Central memory CD8-positive, alpha-beta T cell (primary cell): ENCODE measurements around the gene UCMA.

Experiments
- ATAC-seq: fragments of 150-1000 bp; cut with Tn5 transposase; replicated peaks from 2 replicates; pipeline ENCODE4 v1.10.0; 2022; ENCODE audit warnings: mild to moderate bottlenecking, moderate FRiP score, moderate number of reproducible peaks; ENCODE audit not compliant: poor library complexity, severe bottlenecking; ENCODE audit errors: extremely low read depth
- DNase-seq, 2 donors: peaks; one replicate each; pipeline ENCODE4 v3.0.0; 2021; ENCODE audit warnings: low spot score in 2 of 2
- H3K27ac Mint-ChIP-seq: one replicate; pipeline ENCODE4 v1.8.0; 2022; ENCODE audit warnings: low read depth, mild to moderate bottlenecking, moderate library complexity, mixed read lengths
- H3K27me3 Mint-ChIP-seq: one replicate; pipeline ENCODE4 v1.8.0; 2022; ENCODE audit warnings: mixed read lengths
- H3K36me3 Mint-ChIP-seq: one replicate; pipeline ENCODE4 v1.8.0; 2022; ENCODE audit warnings: mild to moderate bottlenecking, moderate library complexity, mixed read lengths; ENCODE audit not compliant: insufficient read depth
- H3K4me1 Mint-ChIP-seq: one replicate; pipeline ENCODE4 v1.8.0; 2022; ENCODE audit warnings: mixed read lengths
- H3K4me3 Mint-ChIP-seq: one replicate; pipeline ENCODE4 v1.8.0; 2022; ENCODE audit warnings: mild to moderate bottlenecking, moderate library complexity, mixed read lengths
- H3K9me3 Mint-ChIP-seq: one replicate; pipeline ENCODE4 v1.8.0; 2022; ENCODE audit warnings: mixed read lengths

Gene UCMA

GRCh38 chr10:13195016-13195415 is 39.2 kb downstream of the UCMA start:
- H3K4me1 Mint-ChIP-seq = no peaks in the 10 kb centered on the region

GRCh38 chr10:13193637-13194036 is 40.5 kb downstream of the UCMA start:
- ATAC-seq = no peak
- Mint-ChIP-seq H3K27ac (no peak overlapping the region), H3K36me3 (peaks cover 2% of the 10 kb centered on the region), H3K27me3 (no peaks in the 10 kb centered on the region), H3K4me1 (no peaks in the 10 kb centered on the region), H3K4me3 (no peak overlapping the region), H3K9me3 (no peaks in the 10 kb centered on the region)
- no peak for DNase-seq

More at GRCh38 chr10:13195016-13195415, 39.2 kb downstream of the UCMA start:
- DNase-seq (no peak), ATAC-seq (no peak)
- Mint-ChIP-seq H3K9me3 (no peaks in the 10 kb centered on the region), H3K4me3 (no peak overlapping the region), H3K27me3 (no peaks in the 10 kb centered on the region), H3K36me3 (peaks cover 2% of the 10 kb centered on the region), H3K27ac (no peak overlapping the region)

GRCh38 chr10:13191362-13191761 is 42.8 kb downstream of the UCMA start:
- H3K27me3 Mint-ChIP-seq = no peaks in the 10 kb centered on the region
- no peak overlapping the region for H3K4me3 Mint-ChIP-seq
- H3K4me1 Mint-ChIP-seq = no peaks in the 10 kb centered on the region
- no peaks in the 10 kb centered on the region for H3K9me3 Mint-ChIP-seq
- no peak for ATAC-seq
- no peak for DNase-seq
- H3K36me3 Mint-ChIP-seq = no peaks in the 10 kb centered on the region
- H3K27ac Mint-ChIP-seq = no peak overlapping the region

GRCh38 chr10:13190816-13191215 is 43.4 kb downstream of the UCMA start:
- no peaks in the 10 kb centered on the region for H3K4me1 Mint-ChIP-seq
- ATAC-seq (no peak), DNase-seq (no peak)
- H3K9me3 Mint-ChIP-seq = no peaks in the 10 kb centered on the region
- H3K27ac Mint-ChIP-seq = no peak overlapping the region
- no peaks in the 10 kb centered on the region for H3K36me3 Mint-ChIP-seq
- no peak overlapping the region for H3K4me3 Mint-ChIP-seq
- no peaks in the 10 kb centered on the region for H3K27me3 Mint-ChIP-seq

- Mint-ChIP-seq H3K36me3 (no peaks in the 10 kb centered on the region), H3K9me3 (no peaks in the 10 kb centered on the region), H3K4me3 (no peak overlapping the region), H3K27me3 (no peaks in the 10 kb centered on the region), H3K27ac (no peak overlapping the region), H3K4me1 (no peaks in the 10 kb centered on the region)
- ATAC-seq = no peak
- DNase-seq = no peak
Observed at GRCh38 chr10:13189961-13190360, 44.2 kb downstream of the UCMA start.

- H3K9me3 Mint-ChIP-seq = no peaks in the 10 kb centered on the region
- H3K4me3 Mint-ChIP-seq = no peak overlapping the region
- no peak overlapping the region for H3K27ac Mint-ChIP-seq
- no peak for DNase-seq
- no peaks in the 10 kb centered on the region for H3K36me3 Mint-ChIP-seq
- H3K4me1 Mint-ChIP-seq = no peaks in the 10 kb centered on the region
- H3K27me3 Mint-ChIP-seq = no peaks in the 10 kb centered on the region
- no peak for ATAC-seq
Observed at GRCh38 chr10:13188593-13188992, 45.6 kb downstream of the UCMA start.

- ATAC-seq (no peak), DNase-seq (no peak)
- Mint-ChIP-seq H3K27me3 (no peaks in the 10 kb centered on the region), H3K9me3 (no peaks in the 10 kb centered on the region), H3K4me3 (no peak overlapping the region), H3K36me3 (peaks cover 2% of the 10 kb centered on the region), H3K27ac (no peak overlapping the region), H3K4me1 (no peaks in the 10 kb centered on the region)
Observed at GRCh38 chr10:13187135-13187534, 47.0 kb downstream of the UCMA start.

GRCh38 chr10:13184730-13185514 is 49.3 kb downstream of the UCMA start:
- Mint-ChIP-seq H3K27me3 (no peaks in the 10 kb centered on the region), H3K9me3 (no peaks in the 10 kb centered on the region), H3K36me3 (peaks cover 5% of the 10 kb centered on the region), H3K4me3 (no peak overlapping the region), H3K27ac (no peak overlapping the region), H3K4me1 (no peaks in the 10 kb centered on the region)
- ATAC-seq (no peak), DNase-seq (no peak)

- no peak overlapping the region for H3K27ac Mint-ChIP-seq
- no peaks in the 10 kb centered on the region for H3K27me3 Mint-ChIP-seq
- ATAC-seq (no peak), DNase-seq (no peak)
- H3K36me3 Mint-ChIP-seq = peaks cover 5% of the 10 kb centered on the region
- H3K9me3 Mint-ChIP-seq = no peaks in the 10 kb centered on the region
- no peak overlapping the region for H3K4me3 Mint-ChIP-seq
- no peaks in the 10 kb centered on the region for H3K4me1 Mint-ChIP-seq
Observed at GRCh38 chr10:13184276-13184675, 49.9 kb downstream of the UCMA start.

GRCh38 chr10:13183625-13184024 is 50.5 kb downstream of the UCMA start:
- Mint-ChIP-seq H3K4me1 (no peaks in the 10 kb centered on the region), H3K9me3 (no peaks in the 10 kb centered on the region), H3K27ac (no peak overlapping the region), H3K36me3 (peaks cover 5% of the 10 kb centered on the region), H3K4me3 (no peak overlapping the region), H3K27me3 (no peaks in the 10 kb centered on the region)
- DNase-seq (no peak), ATAC-seq (no peak)

GRCh38 chr10:13182424-13182823 is 51.8 kb downstream of the UCMA start:
- Mint-ChIP-seq H3K27me3 (no peaks in the 10 kb centered on the region), H3K27ac (no peak overlapping the region), H3K4me1 (no peaks in the 10 kb centered on the region), H3K4me3 (no peak overlapping the region), H3K36me3 (peaks cover 5% of the 10 kb centered on the region), H3K9me3 (no peaks in the 10 kb centered on the region)
- ATAC-seq (no peak), DNase-seq (no peak)

- no peak for ATAC-seq
- Mint-ChIP-seq H3K27me3 (no peaks in the 10 kb centered on the region), H3K4me1 (no peaks in the 10 kb centered on the region), H3K27ac (no peak overlapping the region), H3K36me3 (peaks cover 5% of the 10 kb centered on the region), H3K4me3 (no peak overlapping the region), H3K9me3 (no peaks in the 10 kb centered on the region)
- no peak for DNase-seq
Observed at GRCh38 chr10:13180788-13181187, 53.4 kb downstream of the UCMA start.

- ATAC-seq (no peak), DNase-seq (no peak)
- no peak overlapping the region for H3K27ac Mint-ChIP-seq
- no peaks in the 10 kb centered on the region for H3K4me1 Mint-ChIP-seq
- H3K9me3 Mint-ChIP-seq = no peaks in the 10 kb centered on the region
- peaks cover 1% of the 10 kb centered on the region for H3K36me3 Mint-ChIP-seq
- no peak overlapping the region for H3K4me3 Mint-ChIP-seq
- H3K27me3 Mint-ChIP-seq = no peaks in the 10 kb centered on the region
Observed at GRCh38 chr10:13173616-13174015, 60.6 kb downstream of the UCMA start.
